HepG2 (cell line): ENCODE results near the gene NSMCE1. TPM values are rescaled to one million over a fixed set of nuclear protein-coding genes. Genes with fewer than 3 reads are reported as not detected.
A peak's percentile ranks its signal among the peaks of the same experiment; 100 is the strongest.

ENCODE experiments used
- HIVEP1 ChIP-seq: sonication (generic); formaldehyde crosslinking; IDR thresholded peaks from 2 replicates; pipeline ENCODE4 v1.4.0; 2020; ENCODE audit warnings: mild to moderate bottlenecking, missing genetic modification reagents
- KAT8 ChIP-seq: IDR thresholded peaks from 2 replicates; pipeline ENCODE4 v1.6.1; 2016; ENCODE audit warnings: missing genetic modification reagents, missing compliant biosample characterization
- KDM3A ChIP-seq: IDR thresholded peaks from 2 replicates; pipeline ENCODE4 v1.6.1; 2018; ENCODE audit warnings: low read depth, missing compliant biosample characterization
- LCORL ChIP-seq, 2 experiments: fragments of 450-650 bp in 1 of 2; sonication (generic) in 1 of 2; formaldehyde crosslinking in 1 of 2; IDR thresholded peaks; 2 replicates each; pipeline versions ENCODE4 v1.5.0 to v1.6.1; 2017 to 2020; ENCODE audit warnings: antibody characterized with exemption in 1 of 2, missing genetic modification reagents in 1 of 2
- NCOA2 ChIP-seq: sonication (generic); formaldehyde crosslinking; IDR thresholded peaks from 2 replicates; pipeline ENCODE4 v1.8.0; 2022; ENCODE audit warnings: inconsistent platforms
- PLRG1 ChIP-seq: fragments of 450-650 bp; conservative IDR thresholded peaks from 2 replicates; pipeline ENCODE4 v1.6.1; 2016
- ZNF17 ChIP-seq: sonication (generic); formaldehyde crosslinking; IDR thresholded peaks from 2 replicates; pipeline ENCODE4 v1.5.0; 2020; ENCODE audit warnings: mild to moderate bottlenecking, missing genetic modification reagents
- ZNF354B ChIP-seq: sonication (generic); formaldehyde crosslinking; IDR thresholded peaks from 2 replicates; pipeline ENCODE4 v1.8.0; 2022; ENCODE audit warnings: mild to moderate bottlenecking, missing genetic modification reagents
- ZNF549 ChIP-seq: sonication (generic); formaldehyde crosslinking; IDR thresholded peaks from 2 replicates; pipeline ENCODE4 v1.5.0; 2020; ENCODE audit warnings: missing genetic modification reagents
- ZNF720 ChIP-seq: sonication (generic); formaldehyde crosslinking; IDR thresholded peaks from 2 replicates; pipeline ENCODE4 v1.4.0; 2020; ENCODE audit warnings: missing genetic modification reagents
- polyA plus RNA-seq, 8 experiments: library from polyadenylated mRNA; depleted of rRNA in 3 of 8; stranded (reverse) in 7 of 8; unstranded in 1 of 8; fragments of >200 nt; fragmentation: Illumina TruSeq in 4 of 8; extraction: Trizol in 4 of 8; gene quantifications; 2 replicates each; pipeline versions ENCODE4 v1.2.1 to v1.2.3, GENCODE V29; 2011 to 2016; ENCODE audit warnings: low read depth in 4 of 8, missing spikeins in 1 of 8, mixed read lengths in 1 of 8; ENCODE audit not compliant: insufficient read depth in 1 of 8
- total RNA-seq, 5 experiments: library from RNA; depleted of rRNA; stranded (reverse); fragments of >200 nt; fragmentation: Illumina TruSeq; extraction: Trizol; gene quantifications; 2 replicates each; pipeline ENCODE4 v1.2.3, GENCODE V29; 2016; ENCODE audit warnings: low read depth in 1 of 5
- TF ChIP-seq, protein P1 (sequence below): sonication (generic); formaldehyde crosslinking; IDR thresholded peaks from 2 replicates; pipeline ENCODE4 v1.4.0; 2020; ENCODE audit warnings: mild to moderate bottlenecking, missing genetic modification reagents
- TF ChIP-seq, protein P2 (sequence below): sonication (generic); formaldehyde crosslinking; conservative IDR thresholded peaks from 2 replicates; pipeline ENCODE4 v1.8.0; 2022; ENCODE audit warnings: low read depth, missing genetic modification reagents
- TF ChIP-seq, protein P3 (sequence below): IDR thresholded peaks from 2 replicates; pipeline ENCODE4 v1.6.1; 2018; ENCODE audit warnings: missing genetic modification reagents
- TF ChIP-seq, protein P4 (sequence below): IDR thresholded peaks from 2 replicates; pipeline ENCODE4 v1.6.1; 2016; ENCODE audit warnings: low read depth, missing genetic modification reagents, missing compliant biosample characterization
- TF ChIP-seq, protein P5 (sequence below): sonication (generic); formaldehyde crosslinking; IDR thresholded peaks from 2 replicates; pipeline ENCODE4 v1.9.0; 2021; ENCODE audit warnings: missing genetic modification reagents, borderline replicate concordance

Gene NSMCE1
- total and polyA plus RNA-seq, 2 of the 13 experiments (the other 11 are each of a cell fraction or from before 2014, with no cell fraction given) = 42.7 to 52.9 TPM

DNA sequence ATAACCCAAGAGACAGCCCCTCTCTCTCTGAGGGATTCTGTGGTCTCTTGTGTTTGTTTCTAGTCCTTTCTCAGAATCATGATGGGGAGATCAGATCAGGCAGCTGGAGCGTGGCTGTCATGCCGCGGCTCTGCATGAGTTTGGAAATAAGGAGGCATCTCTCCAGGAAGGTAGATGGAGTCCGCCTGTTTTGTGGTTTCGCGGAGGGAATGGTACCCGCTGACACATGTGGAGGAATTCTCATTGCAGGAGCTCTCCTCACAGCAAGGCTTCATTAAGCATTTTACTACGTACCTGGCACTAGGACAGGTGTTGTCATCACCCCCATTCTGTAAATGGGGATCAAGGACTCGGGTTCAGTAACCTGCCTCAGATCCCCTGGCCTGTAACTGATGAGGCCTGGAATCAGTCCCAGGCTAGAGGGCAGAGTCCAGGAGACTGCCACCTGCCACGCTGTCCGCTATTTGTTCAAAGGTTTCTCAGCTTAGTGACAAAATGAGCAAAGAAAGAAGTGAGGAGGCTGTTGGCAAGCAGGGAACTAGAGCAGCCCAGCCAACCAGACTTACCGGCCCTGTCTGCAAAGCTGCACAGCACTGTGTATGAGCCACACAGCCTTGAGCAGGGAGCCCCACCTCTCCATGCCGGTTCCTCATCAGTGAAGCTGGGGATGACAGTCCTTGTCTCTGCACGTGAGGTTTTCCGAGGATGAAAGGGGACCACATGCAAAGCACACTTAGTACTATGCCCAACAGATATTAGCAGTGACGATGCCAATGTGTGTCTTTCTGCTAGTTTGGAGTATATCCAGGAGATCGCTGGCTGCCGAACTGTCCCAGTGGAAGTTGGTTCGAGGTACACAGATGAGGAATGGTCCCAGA lies 54.2 kb downstream of the NSMCE1 start (continued):
- TF ChIP-seq, protein P1, sequence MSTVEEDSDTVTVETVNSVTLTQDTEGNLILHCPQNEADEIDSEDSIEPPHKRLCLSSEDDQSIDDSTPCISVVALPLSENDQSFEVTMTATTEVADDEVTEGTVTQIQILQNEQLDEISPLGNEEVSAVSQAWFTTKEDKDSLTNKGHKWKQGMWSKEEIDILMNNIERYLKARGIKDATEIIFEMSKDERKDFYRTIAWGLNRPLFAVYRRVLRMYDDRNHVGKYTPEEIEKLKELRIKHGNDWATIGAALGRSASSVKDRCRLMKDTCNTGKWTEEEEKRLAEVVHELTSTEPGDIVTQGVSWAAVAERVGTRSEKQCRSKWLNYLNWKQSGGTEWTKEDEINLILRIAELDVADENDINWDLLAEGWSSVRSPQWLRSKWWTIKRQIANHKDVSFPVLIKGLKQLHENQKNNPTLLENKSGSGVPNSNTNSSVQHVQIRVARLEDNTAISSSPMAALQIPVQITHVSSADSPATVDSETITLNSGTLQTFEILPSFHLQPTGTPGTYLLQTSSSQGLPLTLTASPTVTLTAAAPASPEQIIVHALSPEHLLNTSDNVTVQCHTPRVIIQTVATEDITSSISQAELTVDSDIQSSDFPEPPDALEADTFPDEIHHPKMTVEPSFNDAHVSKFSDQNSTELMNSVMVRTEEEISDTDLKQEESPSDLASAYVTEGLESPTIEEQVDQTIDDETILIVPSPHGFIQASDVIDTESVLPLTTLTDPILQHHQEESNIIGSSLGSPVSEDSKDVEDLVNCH (CRISPR knock-in tag) = 0 out of 2 replicates have a peak, but pooled peaks have one; percentile 35
- TF ChIP-seq NCOA2 (CRISPR knock-in tag) = peak; percentile 45; the same call in 1 of the 2 replicates
- TF ChIP-seq ZNF549 (CRISPR knock-in tag) = peak; percentile 86; the same call in 1 of the 2 replicates
- no peak for TF ChIP-seq ZNF720 (CRISPR knock-in tag)
- TF ChIP-seq, protein P2, sequence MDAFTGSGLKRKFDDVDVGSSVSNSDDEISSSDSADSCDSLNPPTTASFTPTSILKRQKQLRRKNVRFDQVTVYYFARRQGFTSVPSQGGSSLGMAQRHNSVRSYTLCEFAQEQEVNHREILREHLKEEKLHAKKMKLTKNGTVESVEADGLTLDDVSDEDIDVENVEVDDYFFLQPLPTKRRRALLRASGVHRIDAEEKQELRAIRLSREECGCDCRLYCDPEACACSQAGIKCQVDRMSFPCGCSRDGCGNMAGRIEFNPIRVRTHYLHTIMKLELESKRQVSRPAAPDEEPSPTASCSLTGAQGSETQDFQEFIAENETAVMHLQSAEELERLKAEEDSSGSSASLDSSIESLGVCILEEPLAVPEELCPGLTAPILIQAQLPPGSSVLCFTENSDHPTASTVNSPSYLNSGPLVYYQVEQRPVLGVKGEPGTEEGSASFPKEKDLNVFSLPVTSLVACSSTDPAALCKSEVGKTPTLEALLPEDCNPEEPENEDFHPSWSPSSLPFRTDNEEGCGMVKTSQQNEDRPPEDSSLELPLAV (CRISPR knock-in tag) = no peak
- TF ChIP-seq, protein P3, sequence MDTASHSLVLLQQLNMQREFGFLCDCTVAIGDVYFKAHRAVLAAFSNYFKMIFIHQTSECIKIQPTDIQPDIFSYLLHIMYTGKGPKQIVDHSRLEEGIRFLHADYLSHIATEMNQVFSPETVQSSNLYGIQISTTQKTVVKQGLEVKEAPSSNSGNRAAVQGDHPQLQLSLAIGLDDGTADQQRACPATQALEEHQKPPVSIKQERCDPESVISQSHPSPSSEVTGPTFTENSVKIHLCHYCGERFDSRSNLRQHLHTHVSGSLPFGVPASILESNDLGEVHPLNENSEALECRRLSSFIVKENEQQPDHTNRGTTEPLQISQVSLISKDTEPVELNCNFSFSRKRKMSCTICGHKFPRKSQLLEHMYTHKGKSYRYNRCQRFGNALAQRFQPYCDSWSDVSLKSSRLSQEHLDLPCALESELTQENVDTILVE (CRISPR knock-in tag) = no peak
- no peak for TF ChIP-seq LCORL (IDR thresholded peaks at IDR 0.05)
- peak; percentile 81 for TF ChIP-seq LCORL (CRISPR knock-in tag; IDR thresholded peaks at IDR 0.05)
- TF ChIP-seq PLRG1 = no peak
- 0 out of 2 replicates have a peak, but pooled peaks have one; percentile 12 for TF ChIP-seq HIVEP1
- no peak for TF ChIP-seq KDM3A (CRISPR knock-in tag)
- TF ChIP-seq, protein P4, sequence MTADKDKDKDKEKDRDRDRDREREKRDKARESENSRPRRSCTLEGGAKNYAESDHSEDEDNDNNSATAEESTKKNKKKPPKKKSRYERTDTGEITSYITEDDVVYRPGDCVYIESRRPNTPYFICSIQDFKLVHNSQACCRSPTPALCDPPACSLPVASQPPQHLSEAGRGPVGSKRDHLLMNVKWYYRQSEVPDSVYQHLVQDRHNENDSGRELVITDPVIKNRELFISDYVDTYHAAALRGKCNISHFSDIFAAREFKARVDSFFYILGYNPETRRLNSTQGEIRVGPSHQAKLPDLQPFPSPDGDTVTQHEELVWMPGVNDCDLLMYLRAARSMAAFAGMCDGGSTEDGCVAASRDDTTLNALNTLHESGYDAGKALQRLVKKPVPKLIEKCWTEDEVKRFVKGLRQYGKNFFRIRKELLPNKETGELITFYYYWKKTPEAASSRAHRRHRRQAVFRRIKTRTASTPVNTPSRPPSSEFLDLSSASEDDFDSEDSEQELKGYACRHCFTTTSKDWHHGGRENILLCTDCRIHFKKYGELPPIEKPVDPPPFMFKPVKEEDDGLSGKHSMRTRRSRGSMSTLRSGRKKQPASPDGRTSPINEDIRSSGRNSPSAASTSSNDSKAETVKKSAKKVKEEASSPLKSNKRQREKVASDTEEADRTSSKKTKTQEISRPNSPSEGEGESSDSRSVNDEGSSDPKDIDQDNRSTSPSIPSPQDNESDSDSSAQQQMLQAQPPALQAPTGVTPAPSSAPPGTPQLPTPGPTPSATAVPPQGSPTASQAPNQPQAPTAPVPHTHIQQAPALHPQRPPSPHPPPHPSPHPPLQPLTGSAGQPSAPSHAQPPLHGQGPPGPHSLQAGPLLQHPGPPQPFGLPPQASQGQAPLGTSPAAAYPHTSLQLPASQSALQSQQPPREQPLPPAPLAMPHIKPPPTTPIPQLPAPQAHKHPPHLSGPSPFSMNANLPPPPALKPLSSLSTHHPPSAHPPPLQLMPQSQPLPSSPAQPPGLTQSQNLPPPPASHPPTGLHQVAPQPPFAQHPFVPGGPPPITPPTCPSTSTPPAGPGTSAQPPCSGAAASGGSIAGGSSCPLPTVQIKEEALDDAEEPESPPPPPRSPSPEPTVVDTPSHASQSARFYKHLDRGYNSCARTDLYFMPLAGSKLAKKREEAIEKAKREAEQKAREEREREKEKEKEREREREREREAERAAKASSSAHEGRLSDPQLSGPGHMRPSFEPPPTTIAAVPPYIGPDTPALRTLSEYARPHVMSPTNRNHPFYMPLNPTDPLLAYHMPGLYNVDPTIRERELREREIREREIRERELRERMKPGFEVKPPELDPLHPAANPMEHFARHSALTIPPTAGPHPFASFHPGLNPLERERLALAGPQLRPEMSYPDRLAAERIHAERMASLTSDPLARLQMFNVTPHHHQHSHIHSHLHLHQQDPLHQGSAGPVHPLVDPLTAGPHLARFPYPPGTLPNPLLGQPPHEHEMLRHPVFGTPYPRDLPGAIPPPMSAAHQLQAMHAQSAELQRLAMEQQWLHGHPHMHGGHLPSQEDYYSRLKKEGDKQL = no peak
- peak; percentile 41; the same call in 1 of the 2 replicates for TF ChIP-seq KAT8 (CRISPR knock-in tag)
- TF ChIP-seq ZNF17 (CRISPR knock-in tag) = no peak
- TF ChIP-seq, protein P5, sequence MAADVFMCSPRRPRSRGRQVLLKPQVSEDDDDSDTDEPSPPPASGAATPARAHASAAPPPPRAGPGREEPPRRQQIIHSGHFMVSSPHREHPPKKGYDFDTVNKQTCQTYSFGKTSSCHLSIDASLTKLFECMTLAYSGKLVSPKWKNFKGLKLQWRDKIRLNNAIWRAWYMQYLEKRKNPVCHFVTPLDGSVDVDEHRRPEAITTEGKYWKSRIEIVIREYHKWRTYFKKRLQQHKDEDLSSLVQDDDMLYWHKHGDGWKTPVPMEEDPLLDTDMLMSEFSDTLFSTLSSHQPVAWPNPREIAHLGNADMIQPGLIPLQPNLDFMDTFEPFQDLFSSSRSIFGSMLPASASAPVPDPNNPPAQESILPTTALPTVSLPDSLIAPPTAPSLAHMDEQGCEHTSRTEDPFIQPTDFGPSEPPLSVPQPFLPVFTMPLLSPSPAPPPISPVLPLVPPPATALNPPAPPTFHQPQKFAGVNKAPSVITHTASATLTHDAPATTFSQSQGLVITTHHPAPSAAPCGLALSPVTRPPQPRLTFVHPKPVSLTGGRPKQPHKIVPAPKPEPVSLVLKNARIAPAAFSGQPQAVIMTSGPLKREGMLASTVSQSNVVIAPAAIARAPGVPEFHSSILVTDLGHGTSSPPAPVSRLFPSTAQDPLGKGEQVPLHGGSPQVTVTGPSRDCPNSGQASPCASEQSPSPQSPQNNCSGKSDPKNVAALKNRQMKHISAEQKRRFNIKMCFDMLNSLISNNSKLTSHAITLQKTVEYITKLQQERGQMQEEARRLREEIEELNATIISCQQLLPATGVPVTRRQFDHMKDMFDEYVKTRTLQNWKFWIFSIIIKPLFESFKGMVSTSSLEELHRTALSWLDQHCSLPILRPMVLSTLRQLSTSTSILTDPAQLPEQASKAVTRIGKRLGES (CRISPR knock-in tag) = no peak
- no peak for TF ChIP-seq ZNF354B (CRISPR knock-in tag)
